Esophagus squamous epithelium (tissue), 4 donors: ENCODE results near the gene CDC14B.

Source experiments
- POLR2A ChIP-seq, 4 donors: fragments of 450-650 bp; IDR thresholded peaks; one replicate each; pipeline ENCODE4 v1.6.1; 2017; ENCODE audit warnings: antibody characterized with exemption in 4 of 4, mild to moderate bottlenecking in 4 of 4, moderate library complexity in 3 of 4
- TF ChIP-seq, protein P1 (sequence below), 6 experiments: fragments of 450-650 bp in 4 of 6; fragments of 200-600 bp in 2 of 6; sonication (generic) in 2 of 6; IDR thresholded peaks; one replicate each; pipeline ENCODE4 v1.5.1; 2016 to 2019; ENCODE audit warnings: antibody characterized with exemption in 6 of 6, mild to moderate bottlenecking in 4 of 6, moderate library complexity in 4 of 6

DNA sequence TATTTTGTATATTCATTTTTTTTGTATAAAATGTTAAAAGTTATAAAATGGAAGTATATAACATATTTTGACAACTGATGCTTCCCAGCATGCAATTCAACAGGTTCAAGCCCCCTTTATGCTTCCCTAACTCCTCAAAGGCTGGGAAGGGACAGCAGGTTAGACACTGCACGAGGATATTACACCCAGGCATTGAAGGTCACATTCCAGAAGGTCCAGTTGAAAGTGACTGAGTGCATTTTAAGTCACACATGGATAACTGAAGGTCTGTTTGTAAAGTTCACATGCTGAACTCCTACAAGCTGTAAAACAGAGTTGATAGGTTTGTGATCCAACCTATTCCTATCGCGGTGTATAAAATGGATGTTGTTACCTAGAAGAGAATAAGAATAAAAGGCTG, 21.9 kb upstream of the CDC14B start:
- TF ChIP-seq, protein P1, sequence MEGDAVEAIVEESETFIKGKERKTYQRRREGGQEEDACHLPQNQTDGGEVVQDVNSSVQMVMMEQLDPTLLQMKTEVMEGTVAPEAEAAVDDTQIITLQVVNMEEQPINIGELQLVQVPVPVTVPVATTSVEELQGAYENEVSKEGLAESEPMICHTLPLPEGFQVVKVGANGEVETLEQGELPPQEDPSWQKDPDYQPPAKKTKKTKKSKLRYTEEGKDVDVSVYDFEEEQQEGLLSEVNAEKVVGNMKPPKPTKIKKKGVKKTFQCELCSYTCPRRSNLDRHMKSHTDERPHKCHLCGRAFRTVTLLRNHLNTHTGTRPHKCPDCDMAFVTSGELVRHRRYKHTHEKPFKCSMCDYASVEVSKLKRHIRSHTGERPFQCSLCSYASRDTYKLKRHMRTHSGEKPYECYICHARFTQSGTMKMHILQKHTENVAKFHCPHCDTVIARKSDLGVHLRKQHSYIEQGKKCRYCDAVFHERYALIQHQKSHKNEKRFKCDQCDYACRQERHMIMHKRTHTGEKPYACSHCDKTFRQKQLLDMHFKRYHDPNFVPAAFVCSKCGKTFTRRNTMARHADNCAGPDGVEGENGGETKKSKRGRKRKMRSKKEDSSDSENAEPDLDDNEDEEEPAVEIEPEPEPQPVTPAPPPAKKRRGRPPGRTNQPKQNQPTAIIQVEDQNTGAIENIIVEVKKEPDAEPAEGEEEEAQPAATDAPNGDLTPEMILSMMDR (IDR thresholded peaks at IDR 0.05), result no peak
- TF ChIP-seq POLR2A (IDR thresholded peaks at IDR 0.05), result no peak
